Measurements from ENCODE around the gene ST3GAL4. TPM values are rescaled to one million over a fixed set of nuclear protein-coding genes. Genes with fewer than 3 reads are reported as not detected.

ST3GAL4 gene
- total and polyA plus RNA-seq, 2 of the 8 experiments (the other 6 are each of a cell fraction or from before 2014, with no cell fraction given) = 15.6 to 20.0 TPM

DNA sequence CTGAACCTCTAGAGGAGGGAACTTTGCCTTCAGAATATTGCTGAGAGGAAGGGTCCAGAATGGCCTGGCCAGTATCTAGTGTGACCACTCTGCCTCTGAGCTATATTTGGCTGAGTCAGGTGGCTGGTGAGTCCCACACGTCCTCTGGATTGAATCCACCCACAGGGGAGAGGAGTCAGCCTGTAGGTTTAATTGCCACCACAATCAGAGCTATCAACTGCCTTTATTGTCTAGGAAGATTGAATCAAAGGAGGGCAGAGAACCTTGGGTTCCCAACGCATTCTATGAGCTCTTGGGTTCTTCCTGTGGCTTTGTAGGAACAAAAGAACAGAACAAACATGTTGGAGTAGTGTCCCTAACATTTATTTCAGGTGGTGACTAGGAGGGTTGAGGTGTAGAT, 67.7 kb downstream of the ST3GAL4 start:
- Histone ChIP-seq H2BK15ac (ENCODE audit: low read length) (no peak overlapping the region), H3K27ac (ENCODE audit: low read depth, low read length) (no peak overlapping the region), H4K20me1 (replicated peaks in 1 of 2; ENCODE audit: control insufficient read depth in 1 of 2, insufficient read depth in 2 of 2, low read length in 2 of 2) (no peaks in the 10 kb centered on the region), H3K27me3 (replicated peaks in 1 of 4; ENCODE audit: control insufficient read depth in 3 of 4, extremely low read depth in 1 of 4, insufficient read depth in 3 of 4, low read length in 3 of 4) (no peaks in the 10 kb centered on the region), H3K18ac (ENCODE audit: extremely low read depth, low read length) (no peak overlapping the region), H3K23ac (ENCODE audit: insufficient read length) (no peak overlapping the region), H3K36me3 (ENCODE audit: control insufficient read depth in 2 of 4, insufficient read depth in 4 of 4, low read length in 3 of 4) (no peaks in the 10 kb centered on the region), H3K4ac (replicated peaks; ENCODE audit: insufficient read length, low read depth, low read length) (no peak overlapping the region), H3K79me2 (ENCODE audit: control insufficient read depth in 1 of 2, insufficient read depth in 2 of 2, low read length in 2 of 2) (no peaks in the 10 kb centered on the region), H2BK20ac (ENCODE audit: low read length) (no peak overlapping the region), H3K4me1 (replicated peaks in 1 of 4; ENCODE audit: control insufficient read depth in 3 of 4, insufficient read depth in 4 of 4, low read length in 3 of 4) (no peaks in the 10 kb centered on the region; a peak in 1 of 7 replicates), H3K79me1 (ENCODE audit: low read depth, low read length) (no peaks in the 10 kb centered on the region), H3K56ac (replicated peaks; ENCODE audit: insufficient read length, low read depth, low read length) (no peak overlapping the region), H3K9ac (replicated peaks in 1 of 4; ENCODE audit: extremely low read depth in 1 of 4, low read depth in 3 of 4, low read length in 3 of 4) (no peak overlapping the region), H4K5ac (ENCODE audit: insufficient read length, low read depth, low read length) (no peak overlapping the region), H2BK5ac (ENCODE audit: low read depth, low read length) (no peak overlapping the region), H3K4me2 (ENCODE audit: insufficient read depth in 1 of 2, low read depth in 2 of 2, low read length in 2 of 2) (no peak overlapping the region), H4K8ac (ENCODE audit: extremely low read depth, insufficient read depth, low read length) (no peak overlapping the region), H2AFZ (ENCODE audit: low read length) (no peak overlapping the region), H3K14ac (ENCODE audit: insufficient read length) (no peak overlapping the region), H3K9me3 (ENCODE audit: insufficient read depth in 2 of 2, low read depth in 1 of 2, low read length in 1 of 2) (no peaks in the 10 kb centered on the region), H2BK12ac (ENCODE audit: low read depth, low read length) (no peak overlapping the region), H2AK5ac (ENCODE audit: low read depth, low read length) (no peak overlapping the region), H4K91ac (replicated peaks; ENCODE audit: insufficient read length, low read length) (no peak overlapping the region), H3K23me2 (ENCODE audit: low read depth, low read length) (no peaks in the 10 kb centered on the region), H2BK120ac (replicated peaks; ENCODE audit: low read depth, low read length) (no peak overlapping the region), H3K4me3 (ENCODE audit: extremely low read depth in 1 of 4, insufficient read depth in 2 of 4, low read depth in 3 of 4, low read length in 4 of 4) (no peak overlapping the region)
- CTCF ChIA-PET (ENCODE audit: partially characterized antibody) = interaction anchor here (0.8 to 4.8 kb wide), 2 partner anchors 11 to 58 kb away, joined by 3 to 20 read pairs; no protein-coding TSS in a partner anchor
- no peak for DNase-seq (ENCODE audit: low read depth in 1 of 2, low spot score in 2 of 2)
- POLR2A ChIA-PET (ENCODE audit: partially characterized antibody) = interaction anchor here (0.7 to 1.8 kb wide), 3 partner anchors 8 to 119 kb away, joined by 3 to 6 read pairs (median 3); partner anchors contain the start of gene DCPS
- no peak for FAIRE-seq
- 87% methylated on average over 2 of the region's 2 CpGs; no CpG with 5 or more reads in 1 of the 2 experiments for WGBS, 2 experiments (ENCODE audit: extremely low coverage in 1 of 2, insufficient coverage in 1 of 2, insufficient read length in 1 of 2, insufficient replicate concordance in 2 of 2, low coverage in 1 of 2, low lambda C conversion rate in 2 of 2, missing lambda C conversion rate in 1 of 2)
- no peak for TF ChIP-seq BRCA1 (IDR thresholded peaks at IDR 0.05; ENCODE audit: low read depth, low read length)
- no peak for TF ChIP-seq POU5F1 (IDR thresholded peaks at IDR 0.05; ENCODE audit: low read depth, low read length)
- TF ChIP-seq SIN3A (conservative IDR thresholded peaks at IDR 0.05 in 1 of 2, IDR thresholded peaks at IDR 0.05 in 1 of 2; ENCODE audit: low read depth in 1 of 2, low read length in 2 of 2) = no peak
